Stimulated activated CD4-positive, alpha-beta T cell treated with anti-CD3 and anti-CD28 coated beads, Interleukin-1b, Interleukin-23, amount 100 ng/mL, for 48 hours (primary cell): ENCODE data around the gene TOLLIP.

Source experiments
- DNase-seq: peaks from one replicate; pipeline ENCODE4 v3.0.0-alpha.2; 2020

Gene TOLLIP

DNA sequence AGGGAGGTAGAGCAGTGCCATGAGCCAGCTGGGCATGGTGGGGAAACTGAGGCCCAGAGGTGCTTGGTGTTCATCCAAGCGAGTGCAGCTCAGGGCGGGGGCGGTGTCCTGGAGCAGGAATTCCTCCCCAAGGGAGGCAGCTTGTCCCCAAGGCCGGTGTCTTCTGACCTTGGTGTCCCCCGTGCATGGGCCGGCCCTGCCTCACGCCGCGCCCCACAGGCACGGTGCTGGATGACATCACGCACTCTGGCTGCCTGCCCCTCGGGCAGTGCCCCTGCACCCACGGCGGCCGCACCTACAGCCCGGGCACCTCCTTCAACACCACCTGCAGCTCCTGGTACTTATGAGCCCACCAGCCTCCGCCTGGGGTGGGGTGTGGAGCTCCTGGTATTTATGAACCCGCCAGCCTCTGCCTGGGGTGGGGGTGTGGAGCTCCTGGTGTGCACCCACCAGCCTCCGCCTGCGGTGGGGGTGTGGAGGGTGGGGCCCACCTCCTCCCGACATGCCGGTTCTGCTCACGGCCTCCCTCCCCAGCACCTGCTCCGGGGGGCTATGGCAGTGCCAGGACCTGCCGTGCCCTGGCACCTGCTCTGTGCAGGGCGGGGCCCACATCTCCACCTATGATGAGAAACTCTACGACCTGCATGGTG is 79.8 kb downstream of the TOLLIP start:
- no peak for DNase-seq

GRCh38 chr11:1228921-1229451 is 80.4 kb downstream of the TOLLIP start:
- DNase-seq, result no peak

DNA sequence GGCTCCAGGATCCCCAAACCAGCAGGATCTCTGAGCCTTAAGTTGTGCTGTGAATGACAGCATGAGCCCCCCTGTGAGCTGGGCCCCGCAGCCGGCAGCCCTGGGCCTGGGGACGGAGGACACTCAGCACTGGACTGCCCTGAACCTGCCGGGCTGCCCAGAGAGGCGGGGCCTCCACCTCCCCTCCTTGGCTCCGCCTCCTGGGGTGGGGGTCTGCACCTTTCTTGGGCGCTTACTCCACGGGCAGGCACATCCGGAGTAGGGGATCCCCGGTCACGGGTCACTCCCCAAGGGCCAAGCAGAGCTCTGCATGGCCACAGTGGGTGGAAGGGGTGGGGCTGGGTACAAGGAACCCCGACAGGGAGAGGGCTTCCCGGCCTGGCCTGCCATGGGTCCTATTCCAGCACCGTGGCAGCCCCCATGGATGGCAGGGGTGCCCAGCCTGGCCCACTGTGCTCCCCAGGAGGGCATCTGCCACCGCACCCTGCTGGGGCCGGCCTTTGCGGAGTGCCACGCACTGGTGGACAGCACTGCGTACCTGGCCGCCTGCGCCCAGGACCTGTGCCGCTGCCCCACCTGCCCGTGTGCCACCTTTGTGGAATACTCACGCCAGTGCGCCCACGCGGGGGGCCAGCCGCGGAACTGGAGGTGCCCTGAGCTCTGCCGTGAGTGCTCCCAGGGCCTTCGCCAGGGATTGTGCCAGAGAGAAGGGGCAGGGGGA is 81.2 kb downstream of the TOLLIP start:
- DNase-seq, result no peak

DNA sequence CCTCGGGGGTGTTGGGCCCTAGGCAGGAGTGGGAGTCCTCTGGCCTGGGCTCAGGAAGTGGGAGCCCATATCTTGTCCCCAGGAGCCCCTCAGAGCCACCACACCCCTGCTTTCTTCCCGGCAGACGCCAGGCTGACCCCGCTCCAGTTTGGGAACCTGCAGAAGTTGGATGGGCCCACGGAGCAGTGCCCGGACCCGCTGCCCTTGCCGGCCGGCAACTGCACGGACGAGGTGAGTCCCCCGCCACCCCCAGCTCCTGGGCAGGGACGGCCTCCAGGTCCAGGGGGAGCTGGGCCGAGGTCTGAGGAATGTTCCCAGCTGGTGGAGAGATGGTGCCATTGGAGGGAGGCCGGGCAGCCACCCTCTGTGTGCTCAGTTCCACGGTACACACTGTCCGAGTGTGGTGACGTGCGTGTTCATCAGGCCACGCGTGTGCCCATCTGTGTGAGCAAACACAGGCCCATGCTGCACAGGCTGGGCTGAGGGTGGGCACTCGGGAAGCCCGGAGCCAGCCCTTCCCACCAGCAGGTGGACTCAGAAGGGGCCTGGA is 81.8 kb downstream of the TOLLIP start:
- no peak for DNase-seq

GRCh38 chr11:1226986-1227550 is 82.4 kb downstream of the TOLLIP start:
- DNase-seq, result no peak

DNA sequence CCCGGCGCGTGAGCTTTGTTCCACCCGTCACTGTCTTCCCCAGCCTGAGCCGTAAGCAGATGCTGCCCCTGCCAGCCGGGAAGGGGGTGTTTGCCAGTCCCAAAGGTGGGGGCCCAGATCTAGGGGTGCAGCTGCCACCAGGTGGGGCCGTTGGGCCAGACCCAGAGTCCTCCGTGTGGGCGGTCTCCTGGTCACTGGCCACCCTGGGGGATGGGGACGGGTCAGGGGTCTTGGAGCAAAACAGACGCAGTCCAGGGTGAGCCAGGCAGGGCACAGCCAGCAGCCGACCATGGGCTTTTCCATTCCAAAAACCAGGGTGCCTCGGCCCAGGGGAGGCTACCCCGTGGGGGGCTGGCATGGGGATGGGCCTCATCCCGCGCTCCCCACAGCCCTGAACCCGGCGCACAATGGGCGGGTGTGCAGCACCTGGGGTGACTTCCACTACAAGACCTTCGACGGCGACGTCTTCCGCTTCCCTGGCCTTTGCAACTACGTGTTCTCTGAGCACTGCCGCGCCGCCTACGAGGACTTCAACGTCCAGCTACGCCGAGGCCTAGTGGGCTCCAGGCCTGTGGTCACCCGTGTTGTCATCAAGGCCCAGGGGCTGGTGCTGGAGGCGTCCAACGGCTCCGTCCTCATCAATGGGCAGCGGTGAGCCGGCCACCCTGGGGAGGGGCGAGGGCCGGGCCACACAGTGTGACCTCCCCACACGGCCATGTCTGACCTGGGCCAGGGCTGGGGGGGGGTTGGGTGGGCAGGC is 83.0 kb downstream of the TOLLIP start:
- no peak for DNase-seq

DNA sequence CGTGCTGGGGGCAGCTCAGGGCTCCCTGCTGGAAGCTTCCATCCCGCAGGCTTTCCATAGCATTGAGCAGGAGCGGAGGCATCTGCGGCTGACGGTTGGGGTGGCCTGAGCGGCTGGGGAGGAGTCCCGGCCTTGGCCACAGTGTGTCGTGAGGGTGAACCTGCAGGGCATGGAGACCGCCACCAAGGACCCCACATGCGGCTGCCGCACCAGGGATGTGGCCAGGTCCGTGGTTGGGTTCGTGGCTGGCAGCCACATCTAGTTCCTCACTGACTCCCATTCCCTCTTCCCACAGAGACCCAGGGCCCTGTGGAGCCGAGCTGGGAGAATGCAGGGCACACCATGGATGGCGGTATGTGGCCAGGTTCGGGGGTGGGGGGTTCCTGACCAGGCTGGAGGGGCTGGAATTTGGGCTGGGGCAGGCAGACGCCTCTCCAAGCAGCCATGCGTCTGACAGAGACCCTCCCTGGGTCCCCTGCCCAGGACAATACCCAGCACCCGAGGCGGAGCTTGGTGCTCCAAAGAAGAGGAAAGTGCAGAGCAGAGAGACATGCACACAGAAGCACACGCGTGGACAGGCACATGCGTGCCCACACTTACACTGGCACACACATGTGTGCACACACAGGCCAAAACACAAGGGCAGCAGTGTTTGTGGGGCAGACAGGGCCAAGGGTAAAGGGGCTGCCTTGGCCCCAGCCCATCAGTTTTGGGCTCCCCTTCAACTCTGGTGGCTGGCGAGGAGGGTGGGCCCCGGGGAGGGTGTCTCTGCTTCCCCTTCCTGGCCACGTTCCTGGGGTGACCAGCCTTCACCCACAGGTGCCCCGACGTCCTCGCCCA is 83.8 kb downstream of the TOLLIP start:
- DNase-seq, result no peak

GRCh38 chr11:1224491-1225385 is 84.7 kb downstream of the TOLLIP start:
- no peak for DNase-seq
